ENCODE results near the gene CYSRT1.

GRCh38 chr9:137242269-137243203, 17.6 kb downstream of the CYSRT1 start:
- TF ChIP-seq, protein P1, sequence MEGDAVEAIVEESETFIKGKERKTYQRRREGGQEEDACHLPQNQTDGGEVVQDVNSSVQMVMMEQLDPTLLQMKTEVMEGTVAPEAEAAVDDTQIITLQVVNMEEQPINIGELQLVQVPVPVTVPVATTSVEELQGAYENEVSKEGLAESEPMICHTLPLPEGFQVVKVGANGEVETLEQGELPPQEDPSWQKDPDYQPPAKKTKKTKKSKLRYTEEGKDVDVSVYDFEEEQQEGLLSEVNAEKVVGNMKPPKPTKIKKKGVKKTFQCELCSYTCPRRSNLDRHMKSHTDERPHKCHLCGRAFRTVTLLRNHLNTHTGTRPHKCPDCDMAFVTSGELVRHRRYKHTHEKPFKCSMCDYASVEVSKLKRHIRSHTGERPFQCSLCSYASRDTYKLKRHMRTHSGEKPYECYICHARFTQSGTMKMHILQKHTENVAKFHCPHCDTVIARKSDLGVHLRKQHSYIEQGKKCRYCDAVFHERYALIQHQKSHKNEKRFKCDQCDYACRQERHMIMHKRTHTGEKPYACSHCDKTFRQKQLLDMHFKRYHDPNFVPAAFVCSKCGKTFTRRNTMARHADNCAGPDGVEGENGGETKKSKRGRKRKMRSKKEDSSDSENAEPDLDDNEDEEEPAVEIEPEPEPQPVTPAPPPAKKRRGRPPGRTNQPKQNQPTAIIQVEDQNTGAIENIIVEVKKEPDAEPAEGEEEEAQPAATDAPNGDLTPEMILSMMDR (IDR thresholded peaks at IDR 0.05), result no peak
- TF ChIP-seq POLR2A (IDR thresholded peaks at IDR 0.05), result no peak
